CD14-positive monocyte (primary cell): ENCODE results near the gene ABCG8. TPM values are rescaled to one million over a fixed set of nuclear protein-coding genes. Genes with fewer than 3 reads are reported as not detected.

Experiments
- DNase-seq, 3 donors: peaks; one replicate each; pipeline ENCODE4 v3.0.0-alpha.2; 2011 to 2022
- H2AFZ ChIP-seq: 2 replicates; pipeline ENCODE4 v1.6.0; 2012; ENCODE audit warnings: mild to moderate bottlenecking, low read depth, low read length, inconsistent platforms; ENCODE audit not compliant: insufficient read depth, poor library complexity, severe bottlenecking
- H3K27ac ChIP-seq, 2 donors: 1 replicate in 1 of 2; 2 replicates in 1 of 2; pipeline ENCODE4 v1.5.1; 2012 to 2013; ENCODE audit warnings: low read length in 2 of 2, control low read depth in 1 of 2, inconsistent platforms in 1 of 2, low read depth in 1 of 2, mild to moderate bottlenecking in 1 of 2
- H3K27me3 ChIP-seq, 2 donors: one replicate each; pipeline versions ENCODE4 v1.6.0 to v1.6.1; 2011 to 2013; ENCODE audit warnings: low read length in 2 of 2; ENCODE audit not compliant: control insufficient read depth in 2 of 2, insufficient read depth in 2 of 2
- H3K36me3 ChIP-seq, 2 donors: replicated peaks in 1 of 2; 1 replicate in 1 of 2; 2 replicates in 1 of 2; pipeline versions ENCODE4 v1.5.1 to v1.6.1; 2012 to 2013; ENCODE audit warnings: low read length in 2 of 2, control low read depth in 1 of 2, inconsistent platforms in 1 of 2, mild to moderate bottlenecking in 1 of 2; ENCODE audit not compliant: insufficient read depth in 2 of 2, control insufficient read depth in 1 of 2
- H3K4me1 ChIP-seq, 2 donors: 1 replicate in 1 of 2; 2 replicates in 1 of 2; pipeline versions ENCODE4 v1.5.1 to v1.6.1; 2012 to 2013; ENCODE audit warnings: low read length in 2 of 2, control low read depth in 1 of 2, inconsistent platforms in 1 of 2, mild to moderate bottlenecking in 1 of 2, moderate library complexity in 1 of 2; ENCODE audit not compliant: insufficient read depth in 2 of 2, control insufficient read depth in 1 of 2
- H3K4me2 ChIP-seq: replicated peaks from 2 replicates; pipeline ENCODE3; 2012; ENCODE audit warnings: low read length, moderate library complexity, mild to moderate bottlenecking; ENCODE audit not compliant: poor library complexity, severe bottlenecking; ENCODE audit errors: extremely low read depth
- H3K4me3 ChIP-seq, 3 experiments: fragments of 200-600 bp in 1 of 3; sonication (generic) in 1 of 3; replicated peaks in 1 of 3; 1 replicate in 2 of 3; 2 replicates in 1 of 3; pipeline ENCODE4 v1.5.1; 2011 to 2013; ENCODE audit warnings: low read length in 3 of 3, mild to moderate bottlenecking in 3 of 3, control low read depth in 2 of 3, low read depth in 2 of 3, inconsistent platforms in 1 of 3, moderate library complexity in 1 of 3
- H3K79me2 ChIP-seq: 2 replicates; pipeline ENCODE4 v1.6.0; 2012; ENCODE audit warnings: mild to moderate bottlenecking, control low read depth, inconsistent platforms, low read length, moderate library complexity; ENCODE audit not compliant: insufficient read depth
- H3K9ac ChIP-seq: 2 replicates; pipeline ENCODE4 v1.6.0; 2017; ENCODE audit warnings: low read length, mild to moderate bottlenecking; ENCODE audit not compliant: insufficient read depth, poor library complexity, severe bottlenecking
- H3K9me3 ChIP-seq, 2 donors: replicated peaks in 1 of 2; 1 replicate in 1 of 2; 2 replicates in 1 of 2; pipeline versions ENCODE4 v1.5.1 to v1.6.1; 2012 to 2013; ENCODE audit warnings: low read length in 2 of 2, control low read depth in 1 of 2; ENCODE audit not compliant: control insufficient read depth in 1 of 2, insufficient read depth in 1 of 2
- H4K20me1 ChIP-seq: 2 replicates; pipeline ENCODE4 v1.6.0; 2012; ENCODE audit warnings: mild to moderate bottlenecking, low read length, control low read depth, moderate library complexity; ENCODE audit not compliant: insufficient read depth
- H3K27ac Mint-ChIP-seq, 7 donors: one replicate each; pipeline ENCODE4 v1.8.0; 2020; ENCODE audit warnings: mild to moderate bottlenecking in 7 of 7, mixed read lengths in 7 of 7, moderate library complexity in 6 of 7, inconsistent platforms in 2 of 7
- H3K27me3 Mint-ChIP-seq, 3 donors: one replicate each; pipeline ENCODE4 v1.8.0; 2021 to 2022; ENCODE audit warnings: low read depth in 3 of 3, mild to moderate bottlenecking in 3 of 3, mixed read lengths in 3 of 3, moderate library complexity in 3 of 3, inconsistent platforms in 1 of 3
- H3K36me3 Mint-ChIP-seq, 2 donors: one replicate each; pipeline ENCODE4 v1.8.0; 2020; ENCODE audit warnings: mixed read lengths in 2 of 2, inconsistent platforms in 1 of 2, mild to moderate bottlenecking in 1 of 2
- H3K4me1 Mint-ChIP-seq: one replicate; pipeline ENCODE4 v1.8.0; 2020; ENCODE audit warnings: mild to moderate bottlenecking, mixed read lengths
- H3K4me3 Mint-ChIP-seq, 2 donors: one replicate each; pipeline ENCODE4 v1.8.0; 2020; ENCODE audit warnings: mild to moderate bottlenecking in 2 of 2, mixed read lengths in 2 of 2, moderate library complexity in 1 of 2
- H3K9me3 Mint-ChIP-seq, 7 donors: one replicate each; pipeline ENCODE4 v1.8.0; 2020 to 2022; ENCODE audit warnings: mixed read lengths in 7 of 7, mild to moderate bottlenecking in 6 of 7, moderate library complexity in 6 of 7, inconsistent platforms in 2 of 7
- CTCF ChIP-seq: fragments of 200-600 bp; IDR thresholded peaks from one replicate; pipeline ENCODE4 v1.8.0; 2022; ENCODE audit warnings: antibody characterized with exemption, mild to moderate bottlenecking
- WGBS: methylation state at CpG from one replicate; pipeline ENCODE4 v1.1.5; 2013; ENCODE audit warnings: missing lambda C conversion rate; ENCODE audit not compliant: insufficient coverage; 5-methylcytosine and 5-hydroxymethylcytosine counted together
- intact Hi-C, 2 donors: fragments of 100-400 bp; cut with micrococcal nuclease; formaldehyde crosslinking; loops; one replicate each; pipeline versions ENCODE4 v1.15.0 to v1.15.1; 2023
- polyA plus RNA-seq, 3 donors: library from polyadenylated mRNA; depleted of rRNA in 1 of 3; unstranded in 2 of 3; stranded (reverse) in 1 of 3; fragments of 300-500 nt in 2 of 3; fragments of >200 nt in 1 of 3; fragmentation: Illumina TruSeq in 2 of 3; gene quantifications; 1 replicate in 2 of 3; 2 replicates in 1 of 3; pipeline ENCODE4 v1.2.3, GENCODE V29; 2012 to 2021

Gene ABCG8
- polyA plus RNA-seq, 3 donors: not detected

GRCh38 chr2:43885132-43885632 is 46.4 kb downstream of the ABCG8 start:
- Histone ChIP-seq H3K4me3 (no peak overlapping the region), H3K9ac (no peak overlapping the region), H2AFZ (no peak overlapping the region), H3K4me2 (no peak overlapping the region), H3K27ac (no peak overlapping the region), H4K20me1 (no peaks in the 10 kb centered on the region), H3K36me3 (peaks cover 32 to 38% of the 10 kb centered on the region in 2 donors), H3K27me3 (no peaks in the 10 kb centered on the region), H3K9me3 (no peaks in the 10 kb centered on the region), H3K79me2 (no peaks in the 10 kb centered on the region), H3K4me1 (no peaks in the 10 kb centered on the region)
- no peak for DNase-seq
- H3K4me1 Mint-ChIP-seq: no peaks in the 10 kb centered on the region
- H3K4me3 Mint-ChIP-seq: no peak overlapping the region
- peaks cover 0 to 2% (median 0%) of the 10 kb centered on the region in 7 donors for H3K9me3 Mint-ChIP-seq
- H3K27me3 Mint-ChIP-seq: no peaks in the 10 kb centered on the region
- no peak for TF ChIP-seq CTCF
- WGBS: 95% methylated on average over 4 of the region's 7 CpGs
- intact Hi-C loops: no loop called here
- no peak overlapping the region for H3K27ac Mint-ChIP-seq
- H3K36me3 Mint-ChIP-seq: peaks cover 38 to 40% of the 10 kb centered on the region in 2 donors

- H3K9me3 Mint-ChIP-seq: peaks cover 0 to 2% (median 0%) of the 10 kb centered on the region in 7 donors
- intact Hi-C loops: no loop called here
- Histone ChIP-seq H3K9me3 (no peaks in the 10 kb centered on the region), H3K9ac (no peak overlapping the region), H3K4me3 (no peak overlapping the region), H2AFZ (no peak overlapping the region), H3K4me1 (no peaks in the 10 kb centered on the region), H4K20me1 (no peaks in the 10 kb centered on the region), H3K27ac (no peak overlapping the region), H3K79me2 (no peaks in the 10 kb centered on the region), H3K4me2 (no peak overlapping the region), H3K36me3 (peaks cover 48 to 58% of the 10 kb centered on the region in 2 donors), H3K27me3 (no peaks in the 10 kb centered on the region)
- no peaks in the 10 kb centered on the region for H3K4me1 Mint-ChIP-seq
- TF ChIP-seq CTCF: no peak
- no peaks in the 10 kb centered on the region for H3K27me3 Mint-ChIP-seq
- WGBS: 96% methylated on average over 4 of the region's 7 CpGs
- peak overlapping the region in 1 of 7 donors; percentile 5 for H3K27ac Mint-ChIP-seq
- H3K36me3 Mint-ChIP-seq: peaks cover 54 to 59% of the 10 kb centered on the region in 2 donors
- H3K4me3 Mint-ChIP-seq: no peak overlapping the region
- DNase-seq: no peak
Observed at GRCh38 chr2:43887176-43887575, 48.4 kb downstream of the ABCG8 start.
